Measurements from ENCODE around the gene AUP1. TPM values are rescaled to one million over a fixed set of nuclear protein-coding genes. Genes with fewer than 3 reads are reported as not detected.
A peak's percentile ranks its signal among the peaks of the same experiment; 100 is the strongest.

Gene AUP1
- total and polyA plus RNA-seq, 2 donors (not counting 1 experiment from before 2014, with no cell fraction given): 54.0 to 70.4 TPM

- Histone ChIP-seq H3K9ac (ENCODE audit: insufficient read depth, low read length) (no peak overlapping the region), H2AFZ (ENCODE audit: low read length) (no peak overlapping the region), H3K9me3 (ENCODE audit: control insufficient read depth, insufficient read depth, low read depth, low read length) (no peaks in the 10 kb centered on the region), H4K20me1 (ENCODE audit: control insufficient read depth, extremely low read depth, insufficient read depth, low read length) (no peaks in the 10 kb centered on the region), H3K36me3 (ENCODE audit: control insufficient read depth, insufficient read depth, low read length) (peaks cover 6% of the 10 kb centered on the region), H3K27me3 (ENCODE audit: control insufficient read depth, insufficient read depth, low read length) (no peaks in the 10 kb centered on the region), H3K79me2 (ENCODE audit: control insufficient read depth, insufficient read depth, low read length) (peaks cover 24% of the 10 kb centered on the region), H3K4me2 (ENCODE audit: extremely low read depth, insufficient read depth, low read length) (peak overlapping the region; percentile 92), H3K27ac (ENCODE audit: insufficient read depth, low read length) (peak overlapping the region; percentile 85), H3K4me1 (ENCODE audit: control insufficient read depth, extremely low read depth, insufficient read depth, low read length) (peaks cover 8% of the 10 kb centered on the region), H3K4me3 (replicated peaks in 1 of 4; ENCODE audit: control extremely low read depth in 1 of 4, insufficient read depth in 1 of 4, low read depth in 3 of 4, low read length in 4 of 4) (peak overlapping the region; percentile 74 to 99 (median 86))
- no peak for TF ChIP-seq EZH2 (IDR thresholded peaks at IDR 0.05; ENCODE audit: low read length, missing control alignments)
- TF ChIP-seq, protein P1, sequence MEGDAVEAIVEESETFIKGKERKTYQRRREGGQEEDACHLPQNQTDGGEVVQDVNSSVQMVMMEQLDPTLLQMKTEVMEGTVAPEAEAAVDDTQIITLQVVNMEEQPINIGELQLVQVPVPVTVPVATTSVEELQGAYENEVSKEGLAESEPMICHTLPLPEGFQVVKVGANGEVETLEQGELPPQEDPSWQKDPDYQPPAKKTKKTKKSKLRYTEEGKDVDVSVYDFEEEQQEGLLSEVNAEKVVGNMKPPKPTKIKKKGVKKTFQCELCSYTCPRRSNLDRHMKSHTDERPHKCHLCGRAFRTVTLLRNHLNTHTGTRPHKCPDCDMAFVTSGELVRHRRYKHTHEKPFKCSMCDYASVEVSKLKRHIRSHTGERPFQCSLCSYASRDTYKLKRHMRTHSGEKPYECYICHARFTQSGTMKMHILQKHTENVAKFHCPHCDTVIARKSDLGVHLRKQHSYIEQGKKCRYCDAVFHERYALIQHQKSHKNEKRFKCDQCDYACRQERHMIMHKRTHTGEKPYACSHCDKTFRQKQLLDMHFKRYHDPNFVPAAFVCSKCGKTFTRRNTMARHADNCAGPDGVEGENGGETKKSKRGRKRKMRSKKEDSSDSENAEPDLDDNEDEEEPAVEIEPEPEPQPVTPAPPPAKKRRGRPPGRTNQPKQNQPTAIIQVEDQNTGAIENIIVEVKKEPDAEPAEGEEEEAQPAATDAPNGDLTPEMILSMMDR (conservative IDR thresholded peaks at IDR 0.05 in 1 of 2, IDR thresholded peaks at IDR 0.05 in 1 of 2; ENCODE audit: low read depth in 1 of 2, low read length in 2 of 2): no peak
- DNase-seq (ENCODE audit: low read depth in 2 of 2): peak in 1 of 2 donors; percentile 11
Observed at GRCh38 chr2:74481431-74481830, 48.1 kb downstream of the AUP1 start.

Other genes with a start within 250 kb of the AUP1 start
- under 0.01 and 0.17 TPM in 2 replicates for gene SLC4A5, start 186.3 kb downstream of the AUP1 start, total RNA-seq
- gene SLC4A5, start 186.3 kb downstream of the AUP1 start, polyA plus RNA-seq: 0.12 and 0.19 TPM in 2 replicates
- 157 and 228 TPM in 2 replicates for gene DCTN1, start 149.4 kb downstream of the AUP1 start, total RNA-seq
- gene DCTN1, start 149.4 kb downstream of the AUP1 start, polyA plus RNA-seq: 133 and 193 TPM in 2 replicates
- gene C2orf81, start 108.1 kb downstream of the AUP1 start, total RNA-seq: 0.77 and 1.5 TPM in 2 replicates
- 0.25 and 0.37 TPM in 2 replicates for gene C2orf81, start 108.1 kb downstream of the AUP1 start, polyA plus RNA-seq
- gene WDR54, start 108.0 kb downstream of the AUP1 start, total RNA-seq: 23.9 and 27.1 TPM in 2 replicates
- 24.3 and 34.0 TPM in 2 replicates for gene WDR54, start 108.0 kb downstream of the AUP1 start, polyA plus RNA-seq
- gene RTKN, start 87.8 kb downstream of the AUP1 start, total RNA-seq: 11.8 and 16.0 TPM in 2 replicates
- gene RTKN, start 87.8 kb downstream of the AUP1 start, polyA plus RNA-seq: 8.3 and 10.0 TPM in 2 replicates
- gene INO80B, start 74.6 kb downstream of the AUP1 start, total RNA-seq: 13.0 and 14.9 TPM in 2 replicates
- gene INO80B, start 74.6 kb downstream of the AUP1 start, polyA plus RNA-seq: 6.9 TPM in 2 replicates
- 48.8 and 78.1 TPM in 2 replicates for gene WBP1, start 71.3 kb downstream of the AUP1 start, total RNA-seq
- gene WBP1, start 71.3 kb downstream of the AUP1 start, polyA plus RNA-seq: 43.8 and 45.8 TPM in 2 replicates
- 49.1 and 56.0 TPM in 2 replicates for gene MOGS, start 64.3 kb downstream of the AUP1 start, total RNA-seq
- gene MOGS, start 64.3 kb downstream of the AUP1 start, polyA plus RNA-seq: 37.1 and 39.5 TPM in 2 replicates
- 38.0 and 45.4 TPM in 2 replicates for gene MRPL53, start 57.0 kb downstream of the AUP1 start, total RNA-seq
- gene MRPL53, start 57.0 kb downstream of the AUP1 start, polyA plus RNA-seq: 30.1 and 33.9 TPM in 2 replicates
- gene CCDC142, start 46.7 kb downstream of the AUP1 start, total RNA-seq: 18.5 and 21.3 TPM in 2 replicates
- 3.8 and 5.3 TPM in 2 replicates for gene CCDC142, start 46.7 kb downstream of the AUP1 start, polyA plus RNA-seq
- 7.7 and 10.7 TPM in 2 replicates for gene TTC31, start 46.6 kb downstream of the AUP1 start, total RNA-seq
- gene TTC31, start 46.6 kb downstream of the AUP1 start, polyA plus RNA-seq: 11.8 and 12.7 TPM in 2 replicates
- gene LBX2, start 30.1 kb downstream of the AUP1 start, total RNA-seq: 1.5 and 3.0 TPM in 2 replicates
- 0.52 and 0.69 TPM in 2 replicates for gene LBX2, start 30.1 kb downstream of the AUP1 start, polyA plus RNA-seq
- gene PCGF1, start 22.0 kb downstream of the AUP1 start, total RNA-seq: 31.3 and 35.5 TPM in 2 replicates
- 23.8 and 25.4 TPM in 2 replicates for gene PCGF1, start 22.0 kb downstream of the AUP1 start, polyA plus RNA-seq
- under 0.01 TPM in 1 of 2 replicates, not detected in the other for gene TLX2, start 15.3 kb downstream of the AUP1 start, total RNA-seq
- not detected in 2 replicates for gene TLX2, start 15.3 kb downstream of the AUP1 start, polyA plus RNA-seq
- gene DQX1, start 3.5 kb downstream of the AUP1 start, total RNA-seq: not detected in 2 replicates
- not detected in 2 replicates for gene DQX1, start 3.5 kb downstream of the AUP1 start, polyA plus RNA-seq
- gene HTRA2, start 227 bp upstream of the AUP1 start, total RNA-seq: 45.7 and 47.8 TPM in 2 replicates
- 18.8 and 25.4 TPM in 2 replicates for gene HTRA2, start 227 bp upstream of the AUP1 start, polyA plus RNA-seq
- gene LOXL3, start 24.2 kb upstream of the AUP1 start, total RNA-seq: 12.6 and 26.4 TPM in 2 replicates
- gene LOXL3, start 24.2 kb upstream of the AUP1 start, polyA plus RNA-seq: 13.7 and 20.6 TPM in 2 replicates
- 25.7 and 31.7 TPM in 2 replicates for gene DOK1, start 25.0 kb upstream of the AUP1 start, total RNA-seq
- gene DOK1, start 25.0 kb upstream of the AUP1 start, polyA plus RNA-seq: 11.4 and 12.6 TPM in 2 replicates
- gene M1AP, start 118.6 kb upstream of the AUP1 start, total RNA-seq: not detected in 2 replicates
- 0.07 TPM in 1 of 2 replicates, not detected in the other for gene M1AP, start 118.6 kb upstream of the AUP1 start, polyA plus RNA-seq
- gene SEMA4F, start 124.5 kb upstream of the AUP1 start, total RNA-seq: 5.1 and 9.4 TPM in 2 replicates
- gene SEMA4F, start 124.5 kb upstream of the AUP1 start, polyA plus RNA-seq: 5.9 and 7.3 TPM in 2 replicates